A673 (cell line): Measurements from ENCODE around the gene KCTD2.

ENCODE experiments used
- CTCF ChIP-seq: fragments of 300-800, 200-600 bp; sonication (generic); conservative IDR thresholded peaks from 2 replicates; pipeline ENCODE4 v1.5.1; 2017; ENCODE audit warnings: low read depth, mild to moderate bottlenecking, antibody characterized with exemption, low read length, moderate library complexity, mixed read lengths
- EZH2 ChIP-seq: fragments of 200-600 bp; sonication (generic); IDR thresholded peaks from 2 replicates; pipeline ENCODE4 v1.6.1; 2017; ENCODE audit warnings: borderline replicate concordance, low read depth, mild to moderate bottlenecking, mixed read lengths, antibody characterized with exemption, low read length; ENCODE audit not compliant: poor library complexity, severe bottlenecking

DNA sequence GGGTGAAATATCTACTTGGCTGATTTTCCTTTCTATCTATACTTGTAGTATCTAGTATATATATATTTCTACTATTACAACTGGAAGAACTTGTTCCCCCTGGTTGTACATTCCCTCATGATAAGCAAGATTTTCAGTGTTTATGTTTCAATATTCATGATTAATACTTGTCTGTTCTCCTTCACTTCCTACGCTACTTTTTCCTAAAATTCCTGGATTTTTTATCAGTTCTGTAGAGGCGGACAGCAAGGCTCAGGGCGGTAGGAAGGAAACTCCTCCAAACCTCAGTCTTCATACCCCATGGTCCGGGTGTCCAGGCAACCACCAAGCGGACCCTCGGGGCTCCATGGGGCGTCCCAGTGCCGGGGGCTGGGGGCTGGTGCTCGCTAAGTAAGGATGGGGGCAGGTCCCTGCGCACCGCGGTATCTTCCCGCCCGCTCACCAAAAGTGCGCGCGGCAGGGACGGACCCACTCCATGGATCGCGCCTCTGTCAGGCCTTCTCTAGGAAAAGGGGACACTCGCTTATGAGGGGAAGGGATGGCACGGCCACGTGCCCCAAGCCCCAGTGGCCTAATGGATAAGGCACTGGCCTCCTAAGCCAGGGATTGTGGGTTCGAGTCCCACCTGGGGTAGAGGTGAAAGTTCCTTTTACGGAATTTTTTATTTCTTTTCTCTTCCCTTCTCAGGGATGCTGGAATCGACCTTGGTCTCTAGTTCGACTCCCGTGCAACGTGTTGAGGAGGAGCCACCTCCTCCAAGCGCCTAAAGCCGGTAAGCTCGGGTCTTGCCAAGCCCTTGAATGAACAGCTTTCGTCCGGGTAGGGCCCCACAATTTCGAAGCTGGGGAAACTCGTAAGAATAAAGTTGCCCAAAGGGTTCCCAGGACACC, 13.4 kb upstream of the KCTD2 start:
- TF ChIP-seq CTCF (no peak), EZH2 (no peak)
